SK-N-SH (cell line): ENCODE data around the gene TMPRSS11E.

Source experiments
- CTCF ChIP-seq: fragments of 200-600 bp; sonication (generic); IDR thresholded peaks from 2 replicates; pipeline ENCODE4 v1.6.1; 2017; ENCODE audit warnings: antibody characterized with exemption, mild to moderate bottlenecking, moderate library complexity
- EP300 ChIP-seq, 2 experiments: IDR thresholded peaks; 2 replicates each; pipeline versions ENCODE4 v1.4.0 to v1.6.1; 2012; ENCODE audit warnings: borderline replicate concordance in 1 of 2, low read depth in 1 of 2, low read length in 1 of 2
- GABPA ChIP-seq: IDR thresholded peaks from 2 replicates; pipeline ENCODE4 v1.4.0; 2012; ENCODE audit warnings: low read depth, mild to moderate bottlenecking
- MAX ChIP-seq: IDR thresholded peaks from 2 replicates; pipeline ENCODE4 v1.4.0; 2012; ENCODE audit warnings: low read depth
- POLR2AphosphoS5 ChIP-seq: IDR thresholded peaks from 2 replicates; pipeline ENCODE4 v1.6.1; 2012; ENCODE audit warnings: low read depth, low read length
- RXRA ChIP-seq: IDR thresholded peaks from 2 replicates; pipeline ENCODE4 v1.4.0; 2012; ENCODE audit warnings: low read depth, mild to moderate bottlenecking, borderline replicate concordance
- TAF1 ChIP-seq: IDR thresholded peaks from 2 replicates; pipeline ENCODE4 v1.6.1; 2012; ENCODE audit warnings: low read depth, mild to moderate bottlenecking, low read length, moderate library complexity, borderline replicate concordance
- TCF12 ChIP-seq: IDR thresholded peaks from 2 replicates; pipeline ENCODE4 v1.4.0; 2012
- USF1 ChIP-seq: IDR thresholded peaks from 2 replicates; pipeline ENCODE4 v1.4.0; 2012; ENCODE audit warnings: low read depth, borderline replicate concordance
- YY1 ChIP-seq: IDR thresholded peaks from 2 replicates; pipeline ENCODE4 v1.4.0; 2012; ENCODE audit warnings: low read depth, mild to moderate bottlenecking

- TF ChIP-seq POLR2AphosphoS5 (no peak), MAX (no peak), CTCF (no peak), TCF12 (no peak), USF1 (no peak), GABPA (no peak), TAF1 (no peak), YY1 (no peak), RXRA (no peak), EP300 (IDR thresholded peaks at IDR 0.05; ENCODE audit: borderline replicate concordance in 1 of 2, low read depth in 1 of 2, low read length in 1 of 2) (no peak)
Measured at GRCh38 chr4:68416591-68416990, 30.7 kb upstream of the TMPRSS11E start.
